OCI-LY1 (cell line): ENCODE data around the gene TMEM151B.

Experiments
- H2AFZ ChIP-seq: fragments of 200-600 bp; sonication (generic), shearing (Covaris generic); 2 replicates; pipeline ENCODE4 v1.6.0; 2014; ENCODE audit warnings: antibody characterized with exemption, mild to moderate bottlenecking, low read length
- H3F3A ChIP-seq: fragments of 200-600 bp; sonication (generic), shearing (Covaris generic); 2 replicates; pipeline ENCODE4 v1.6.0; 2014; ENCODE audit warnings: mild to moderate bottlenecking, antibody characterized with exemption, low read length, moderate library complexity; ENCODE audit not compliant: insufficient read depth
- H3K27ac ChIP-seq: fragments of 200-600 bp; sonication (generic); 2 replicates; pipeline ENCODE4 v1.5.1; 2014; ENCODE audit warnings: low read length, mixed run types, mild to moderate bottlenecking, low read depth; ENCODE audit not compliant: poor library complexity, severe bottlenecking
- H3K27me3 ChIP-seq: fragments of 200-600 bp; sonication (generic); 2 replicates; pipeline ENCODE4 v1.6.0; 2014; ENCODE audit warnings: antibody characterized with exemption, mild to moderate bottlenecking, low read length, moderate library complexity; ENCODE audit not compliant: insufficient read depth
- H3K36me3 ChIP-seq: fragments of 200-600 bp; sonication (generic); 2 replicates; pipeline ENCODE4 v1.6.1; 2014; ENCODE audit warnings: mild to moderate bottlenecking, antibody characterized with exemption, low read length, moderate library complexity, mixed read lengths; ENCODE audit not compliant: insufficient read depth
- H3K4me1 ChIP-seq: fragments of 200-600 bp; sonication (generic); 2 replicates; pipeline ENCODE4 v1.5.1; 2014; ENCODE audit warnings: mild to moderate bottlenecking, low read length, moderate library complexity; ENCODE audit not compliant: insufficient read depth, severe bottlenecking
- H3K4me2 ChIP-seq: fragments of 200-600 bp; sonication (generic), shearing (Covaris generic); 2 replicates; pipeline ENCODE4 v1.6.1; 2014; ENCODE audit warnings: low read length
- H3K4me3 ChIP-seq: fragments of 200-600 bp; sonication (generic); 2 replicates; pipeline ENCODE4 v1.5.1; 2014; ENCODE audit warnings: low read length, low read depth, mild to moderate bottlenecking, mixed read lengths; ENCODE audit not compliant: poor library complexity, severe bottlenecking
- H3K79me2 ChIP-seq: fragments of 200-600 bp; shearing (Covaris generic); 2 replicates; pipeline ENCODE4 v1.6.1; 2016; ENCODE audit warnings: mixed run types, low read length, mixed read lengths; ENCODE audit not compliant: insufficient read depth
- H3K9ac ChIP-seq: fragments of 200-600 bp; sonication (generic), shearing (Covaris generic); 2 replicates; pipeline ENCODE4 v1.6.1; 2014; ENCODE audit warnings: mild to moderate bottlenecking, low read length, mixed read lengths
- H3K9me2 ChIP-seq: fragments of 200-600 bp; sonication (generic), shearing (Covaris generic); 2 replicates; pipeline ENCODE4 v1.6.1; 2014; ENCODE audit warnings: low read depth, mild to moderate bottlenecking, low read length, mixed read lengths
- H3K9me3 ChIP-seq: fragments of 200-600 bp; shearing (Covaris generic); 2 replicates; pipeline ENCODE4 v1.6.1; 2014; ENCODE audit warnings: low read length, mixed read lengths
- H4K20me1 ChIP-seq: fragments of 200-600 bp; sonication (generic), shearing (Covaris generic); 2 replicates; pipeline ENCODE4 v1.6.0; 2016; ENCODE audit warnings: mild to moderate bottlenecking, low read length; ENCODE audit not compliant: insufficient read depth
- CTCF ChIP-seq: fragments of 200-600 bp; sonication (generic), shearing (Covaris generic); IDR thresholded peaks from 2 replicates; pipeline ENCODE4 v1.5.1; 2017; ENCODE audit warnings: mild to moderate bottlenecking, antibody characterized with exemption, low read length, moderate library complexity, mixed read lengths
- EZH2 ChIP-seq: fragments of 200-600 bp; sonication (generic), shearing (Covaris generic); IDR thresholded peaks from 2 replicates; pipeline ENCODE4 v1.8.0; 2017; ENCODE audit warnings: borderline replicate concordance, mixed run types, mild to moderate bottlenecking, antibody characterized with exemption, low read length, moderate library complexity, mixed read lengths

The TMEM151B gene

GRCh38 chr6:44356487-44356886 lies 86.2 kb downstream of the TMEM151B start:
- no peak for TF ChIP-seq CTCF
- no peak for TF ChIP-seq EZH2
- no peaks in the 10 kb centered on the region for H3K9me2 ChIP-seq
- no peaks in the 10 kb centered on the region for H3K9me3 ChIP-seq
- no peaks in the 10 kb centered on the region for H3K27me3 ChIP-seq
- H4K20me1 ChIP-seq: no peaks in the 10 kb centered on the region
- no peaks in the 10 kb centered on the region for H3F3A ChIP-seq
- no peaks in the 10 kb centered on the region for H3K79me2 ChIP-seq
- no peak overlapping the region for H3K9ac ChIP-seq
- no peak overlapping the region for H3K4me2 ChIP-seq
- H2AFZ ChIP-seq: no peak overlapping the region
- H3K4me3 ChIP-seq: no peak overlapping the region
- no peak overlapping the region for H3K27ac ChIP-seq
- H3K4me1 ChIP-seq: no peaks in the 10 kb centered on the region
- H3K36me3 ChIP-seq: no peaks in the 10 kb centered on the region
